Nasal cavity respiratory epithelium epithelial cell of viscerocranial mucosa (primary cell): ENCODE results near the gene PTPN13. TPM values are rescaled to one million over a fixed set of nuclear protein-coding genes. Genes with fewer than 3 reads are reported as not detected.

Experiments used
- total RNA-seq: library from RNA; depleted of rRNA; stranded (reverse); fragments of >200 nt; gene quantifications from 2 replicates; pipeline ENCODE4 v1.2.3, GENCODE V29; 2014

Gene PTPN13, protein sequence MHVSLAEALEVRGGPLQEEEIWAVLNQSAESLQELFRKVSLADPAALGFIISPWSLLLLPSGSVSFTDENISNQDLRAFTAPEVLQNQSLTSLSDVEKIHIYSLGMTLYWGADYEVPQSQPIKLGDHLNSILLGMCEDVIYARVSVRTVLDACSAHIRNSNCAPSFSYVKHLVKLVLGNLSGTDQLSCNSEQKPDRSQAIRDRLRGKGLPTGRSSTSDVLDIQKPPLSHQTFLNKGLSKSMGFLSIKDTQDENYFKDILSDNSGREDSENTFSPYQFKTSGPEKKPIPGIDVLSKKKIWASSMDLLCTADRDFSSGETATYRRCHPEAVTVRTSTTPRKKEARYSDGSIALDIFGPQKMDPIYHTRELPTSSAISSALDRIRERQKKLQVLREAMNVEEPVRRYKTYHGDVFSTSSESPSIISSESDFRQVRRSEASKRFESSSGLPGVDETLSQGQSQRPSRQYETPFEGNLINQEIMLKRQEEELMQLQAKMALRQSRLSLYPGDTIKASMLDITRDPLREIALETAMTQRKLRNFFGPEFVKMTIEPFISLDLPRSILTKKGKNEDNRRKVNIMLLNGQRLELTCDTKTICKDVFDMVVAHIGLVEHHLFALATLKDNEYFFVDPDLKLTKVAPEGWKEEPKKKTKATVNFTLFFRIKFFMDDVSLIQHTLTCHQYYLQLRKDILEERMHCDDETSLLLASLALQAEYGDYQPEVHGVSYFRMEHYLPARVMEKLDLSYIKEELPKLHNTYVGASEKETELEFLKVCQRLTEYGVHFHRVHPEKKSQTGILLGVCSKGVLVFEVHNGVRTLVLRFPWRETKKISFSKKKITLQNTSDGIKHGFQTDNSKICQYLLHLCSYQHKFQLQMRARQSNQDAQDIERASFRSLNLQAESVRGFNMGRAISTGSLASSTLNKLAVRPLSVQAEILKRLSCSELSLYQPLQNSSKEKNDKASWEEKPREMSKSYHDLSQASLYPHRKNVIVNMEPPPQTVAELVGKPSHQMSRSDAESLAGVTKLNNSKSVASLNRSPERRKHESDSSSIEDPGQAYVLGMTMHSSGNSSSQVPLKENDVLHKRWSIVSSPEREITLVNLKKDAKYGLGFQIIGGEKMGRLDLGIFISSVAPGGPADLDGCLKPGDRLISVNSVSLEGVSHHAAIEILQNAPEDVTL (N-terminal part only)
- total RNA-seq: 60.8 and 63.5 TPM in 2 replicates

DNA sequence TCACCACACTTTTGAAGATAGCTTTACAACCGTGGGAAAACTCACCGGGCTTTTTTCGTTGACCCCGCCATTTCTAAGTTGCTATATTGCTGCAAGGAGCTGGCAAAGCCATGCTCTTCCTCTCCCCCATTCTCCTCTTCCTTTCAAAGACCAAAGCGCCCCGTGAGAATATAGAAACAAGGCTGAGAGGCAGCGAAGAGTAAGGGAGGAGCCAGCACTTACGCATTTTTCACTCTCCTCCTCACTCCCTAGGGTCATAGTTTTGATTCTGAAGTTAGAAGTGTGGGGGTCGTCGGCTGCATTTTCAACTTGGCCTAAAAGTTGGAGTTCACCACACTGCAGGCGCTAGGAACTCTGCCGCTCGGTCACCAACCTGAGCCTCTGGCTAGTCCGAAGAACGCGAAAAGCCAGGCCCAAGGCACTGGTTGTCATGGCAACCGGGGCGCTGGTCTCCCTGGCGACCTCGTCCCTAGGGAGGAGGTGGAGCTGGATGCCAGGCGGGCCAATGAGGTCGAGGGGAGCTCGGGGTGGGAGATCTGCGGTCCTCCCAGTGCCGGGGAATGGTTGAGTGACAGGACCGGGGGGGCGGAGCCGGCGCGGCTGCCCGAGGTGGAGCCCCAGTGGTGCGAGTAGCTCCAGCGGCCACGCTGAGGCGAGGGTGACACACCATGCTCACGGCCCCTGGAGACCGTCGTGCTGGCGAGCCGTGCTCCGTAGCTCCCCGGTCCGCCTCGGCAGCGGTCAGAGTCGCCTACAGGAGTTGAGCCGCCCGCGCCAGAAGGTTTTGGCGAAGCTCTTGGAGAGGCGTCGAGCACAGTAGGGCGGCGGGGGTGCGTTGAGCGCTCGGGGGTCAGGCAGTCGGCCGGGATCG lies at the start of gene PTPN13:
Gene PTPN13, plus strand, starts transcription at position 628 of the 871 bp plus-strand sequence. CDS start 40,942 bp downstream, outside the sequence.

DNA sequence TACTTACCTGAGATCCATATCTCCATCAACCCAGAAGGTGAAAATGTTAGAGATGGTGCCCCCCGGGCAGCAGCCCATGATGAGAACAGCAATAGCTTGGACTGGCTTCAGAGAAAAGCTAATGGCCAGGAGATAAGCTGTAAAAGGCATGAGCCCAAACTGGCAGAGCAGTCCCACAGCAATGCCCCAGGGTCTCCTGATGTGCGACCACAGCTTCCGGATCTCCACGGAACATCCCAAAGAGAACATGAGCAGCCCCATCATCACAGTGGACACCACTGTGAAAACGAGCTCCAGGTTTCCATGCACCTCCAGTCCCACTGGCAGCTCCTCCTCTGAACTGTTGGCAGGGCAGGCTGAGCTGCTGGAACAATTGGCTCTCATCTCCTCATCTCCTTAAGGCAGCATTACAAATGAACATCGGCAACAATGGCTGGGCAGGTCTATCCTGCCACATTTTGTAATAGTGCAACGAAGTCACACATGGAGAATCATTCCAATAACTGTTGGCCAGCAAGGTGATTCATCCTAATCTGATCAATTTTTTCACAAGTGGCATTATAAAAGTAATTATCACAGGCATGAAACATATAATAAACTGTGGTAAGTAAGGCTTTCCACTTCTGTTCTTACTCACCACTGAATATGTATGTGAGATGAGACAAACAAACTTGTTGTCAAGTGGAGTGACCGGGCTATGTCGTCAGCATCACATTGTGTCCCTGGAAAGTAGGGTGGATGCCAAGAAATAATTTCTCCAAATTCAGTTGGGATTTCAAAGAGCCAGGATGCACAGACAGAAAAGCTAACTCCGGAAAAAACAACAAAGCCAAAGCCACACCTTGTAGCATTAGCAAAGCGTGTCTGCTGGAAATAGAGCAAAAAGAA lies 254.9 kb downstream of the PTPN13 start, which contains the start of gene SLC10A6:
Gene SLC10A6, minus strand, starts transcription at position 653 of the 888 bp plus-strand sequence. Its CDS starts 269 bp downstream, at position 384.

Other genes with a start within 250 kb of the PTPN13 start
- 5.1 and 7.9 TPM in 2 replicates for gene MAPK10, start 234.3 kb upstream of the PTPN13 start, total RNA-seq